BJ (cell line): Measurements from ENCODE around the gene NACC1. TPM values are rescaled to one million over a fixed set of nuclear protein-coding genes. Genes with fewer than 3 reads are reported as not detected.
"Not testable (repeated sequence)": the region's sequence is repeated elsewhere in the genome, so short reads cannot be mapped to it uniquely, and the experiment has no call there.

Experiments
- CTCF ChIA-PET: fragments of 350-600 bp; formaldehyde crosslinking; extraction: SDS; loops from one replicate; lab custom pipeline; 2021; ENCODE audit warnings: antibody characterized with exemption, inconsistent platforms; lab: Yijun Ruan, JAX
- POLR2A ChIA-PET: fragments of 300-600 bp; sonication (Branson Sonifier 250); formaldehyde crosslinking; extraction: SDS; loops from one replicate; lab custom pipeline; 2021; ENCODE audit warnings: antibody characterized with exemption; lab: Charles Lee
- DNase-seq: peaks from one replicate; pipeline ENCODE4 v3.0.0-alpha.2; 2011; ENCODE audit warnings: low read depth
- H3K27me3 ChIP-seq: 2 replicates; pipeline ENCODE4 v1.6.0; 2011; ENCODE audit warnings: low read length; ENCODE audit not compliant: control insufficient read depth, insufficient read depth
- H3K36me3 ChIP-seq: 2 replicates; pipeline ENCODE4 v1.5.1; 2011; ENCODE audit warnings: low read length; ENCODE audit not compliant: control insufficient read depth, insufficient read depth
- H3K4me3 ChIP-seq: 2 replicates; pipeline ENCODE4 v1.5.1; 2011; ENCODE audit warnings: low read depth, mild to moderate bottlenecking, control low read depth, low read length
- polyA plus RNA-seq: library from polyadenylated mRNA; depleted of rRNA; stranded (reverse); fragments of >200 nt; gene quantifications from 2 replicates; pipeline ENCODE4 v1.2.3, GENCODE V29; 2011
- TF ChIP-seq, protein P1 (sequence below): IDR thresholded peaks from 2 replicates; pipeline ENCODE4 v1.5.1; 2011; ENCODE audit warnings: low read depth, mild to moderate bottlenecking, control low read depth, inconsistent platforms, low read length, moderate library complexity; ENCODE audit not compliant: insufficient read depth

NACC1 gene
- polyA plus RNA-seq, 1 experiment, result 98.7 TPM

DNA sequence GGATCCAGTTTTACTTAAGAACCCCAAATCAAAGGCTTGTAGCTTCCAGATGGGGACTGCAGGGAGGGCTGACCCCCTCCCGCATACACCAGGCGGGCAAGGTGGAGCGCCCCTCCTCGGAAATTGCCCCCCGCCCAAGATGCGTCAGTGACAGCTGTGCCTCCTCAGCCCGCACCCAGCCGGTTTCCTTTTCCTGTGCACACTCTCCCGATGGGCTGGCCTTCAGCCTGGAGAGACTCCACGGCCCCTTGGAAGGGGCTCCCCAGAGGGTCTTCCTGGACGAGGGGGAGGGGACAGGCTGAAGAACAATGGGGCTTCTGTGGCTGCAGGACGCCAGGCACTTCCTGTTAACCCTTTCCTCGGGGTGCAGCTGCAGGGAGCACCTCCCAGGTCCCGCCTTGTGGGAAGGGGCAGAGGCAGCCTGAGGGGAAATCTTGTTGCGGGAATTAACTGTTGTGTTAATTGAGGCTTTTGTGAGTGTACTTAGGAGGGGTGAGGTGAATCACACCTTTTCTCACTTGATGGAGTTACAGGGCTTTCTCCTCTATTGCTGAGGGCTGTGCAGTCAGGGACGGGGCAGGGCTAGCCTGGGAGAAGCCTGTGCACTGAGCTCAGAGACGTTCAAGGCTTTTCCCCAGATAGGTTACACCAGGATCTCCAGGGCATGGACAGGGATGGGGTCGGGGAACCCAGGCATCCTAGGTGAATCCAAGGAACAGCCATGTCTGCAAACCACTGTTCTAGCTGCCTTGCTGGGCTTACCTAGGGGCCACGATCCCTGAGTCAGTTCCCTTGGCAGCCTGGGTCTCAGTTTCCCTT, 46.5 kb downstream of the NACC1 start:
- POLR2A ChIA-PET, result interaction anchor here (0.6 to 0.9 kb wide), 2 partner anchors 9 to 10 kb away, joined by 3 to 5 read pairs; no protein-coding TSS in a partner anchor
- TF ChIP-seq, protein P1, sequence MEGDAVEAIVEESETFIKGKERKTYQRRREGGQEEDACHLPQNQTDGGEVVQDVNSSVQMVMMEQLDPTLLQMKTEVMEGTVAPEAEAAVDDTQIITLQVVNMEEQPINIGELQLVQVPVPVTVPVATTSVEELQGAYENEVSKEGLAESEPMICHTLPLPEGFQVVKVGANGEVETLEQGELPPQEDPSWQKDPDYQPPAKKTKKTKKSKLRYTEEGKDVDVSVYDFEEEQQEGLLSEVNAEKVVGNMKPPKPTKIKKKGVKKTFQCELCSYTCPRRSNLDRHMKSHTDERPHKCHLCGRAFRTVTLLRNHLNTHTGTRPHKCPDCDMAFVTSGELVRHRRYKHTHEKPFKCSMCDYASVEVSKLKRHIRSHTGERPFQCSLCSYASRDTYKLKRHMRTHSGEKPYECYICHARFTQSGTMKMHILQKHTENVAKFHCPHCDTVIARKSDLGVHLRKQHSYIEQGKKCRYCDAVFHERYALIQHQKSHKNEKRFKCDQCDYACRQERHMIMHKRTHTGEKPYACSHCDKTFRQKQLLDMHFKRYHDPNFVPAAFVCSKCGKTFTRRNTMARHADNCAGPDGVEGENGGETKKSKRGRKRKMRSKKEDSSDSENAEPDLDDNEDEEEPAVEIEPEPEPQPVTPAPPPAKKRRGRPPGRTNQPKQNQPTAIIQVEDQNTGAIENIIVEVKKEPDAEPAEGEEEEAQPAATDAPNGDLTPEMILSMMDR, result no peak
- DNase-seq, result no peak
- H3K4me3 ChIP-seq, result 0 out of 2 replicates have a peak overlapping the region, but pooled peaks have one; percentile 3
- CTCF ChIA-PET, result interaction anchor here (0.6 to 2.1 kb wide), 6 partner anchors 9 to 199 kb away, joined by 3 to 6 read pairs (median 3); partner anchors contain the start of genes IER2 and STX10
- H3K27me3 ChIP-seq, result no peaks in the 10 kb centered on the region
- no peaks in the 10 kb centered on the region for H3K36me3 ChIP-seq

DNA sequence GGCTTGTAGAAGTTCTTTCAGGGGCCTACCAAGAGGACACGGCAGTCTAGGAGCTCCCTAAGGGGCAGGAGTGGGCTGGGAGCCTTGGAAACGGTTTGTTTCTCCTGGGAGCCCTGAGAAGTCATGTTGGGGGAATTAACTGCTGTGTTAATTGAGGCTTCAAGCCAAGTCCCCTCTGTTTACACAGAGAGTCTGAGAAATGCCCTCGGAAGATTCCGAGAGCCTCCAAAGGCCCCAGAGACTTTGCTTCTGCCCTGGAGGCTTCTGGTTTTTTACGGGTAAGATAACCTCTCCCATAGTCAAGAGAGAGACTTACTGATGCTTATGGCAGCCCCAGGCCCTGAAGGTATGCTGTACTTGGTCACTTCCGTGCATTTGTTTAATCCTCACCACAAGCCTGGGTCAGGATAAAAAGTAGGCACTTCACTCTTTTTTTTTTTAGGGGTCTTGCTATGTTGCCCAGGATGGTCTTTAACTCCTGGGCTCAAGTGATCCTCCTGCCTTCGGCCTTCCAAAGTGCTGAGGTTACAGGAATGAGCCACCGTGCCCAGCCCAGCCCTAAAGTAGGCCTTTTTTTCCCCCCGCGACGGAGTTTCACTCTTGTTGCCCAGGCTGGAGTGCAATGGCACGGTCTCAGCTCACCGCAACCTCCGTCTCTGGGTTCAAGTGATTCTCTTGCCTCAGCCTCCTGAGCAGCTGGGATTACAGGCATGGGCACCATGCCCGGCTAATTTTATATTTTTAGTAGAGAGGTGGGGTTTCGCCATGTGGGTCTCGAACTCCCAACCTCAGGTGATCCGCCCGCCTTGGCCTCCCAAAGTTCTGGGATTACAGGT, 47.3 kb downstream of the NACC1 start:
- POLR2A ChIA-PET, result no interaction called here
- DNase-seq, result no peak
- no peaks in the 10 kb centered on the region for H3K36me3 ChIP-seq
- H3K27me3 ChIP-seq, result no peaks in the 10 kb centered on the region
- TF ChIP-seq, protein P1, result no peak
- H3K4me3 ChIP-seq, result no peak overlapping the region
- CTCF ChIA-PET, result interaction anchor here (1.7 kb wide), 1 partner anchor 200 kb away, joined by 5 read pairs; no protein-coding TSS in a partner anchor

DNA sequence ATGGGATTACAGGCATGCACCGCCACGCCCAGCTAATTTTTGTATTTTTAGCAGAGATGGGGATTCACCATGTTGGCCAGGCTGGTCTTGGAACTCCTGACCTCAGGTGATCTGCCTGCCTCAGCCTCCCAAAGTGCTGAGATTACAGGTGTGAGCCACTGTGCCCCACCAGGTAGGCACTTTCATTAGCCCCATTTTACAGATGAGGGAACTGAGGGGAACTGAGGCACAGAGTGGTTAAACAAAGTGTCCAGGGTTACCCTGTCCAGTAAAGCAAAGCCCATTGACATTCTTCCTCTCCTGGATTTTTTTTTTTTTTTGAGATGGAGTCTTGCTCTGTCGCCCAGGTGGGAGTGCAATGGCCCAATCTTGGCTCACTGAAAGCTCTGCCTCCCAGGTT, 48.1 kb downstream of the NACC1 start:
- POLR2A ChIA-PET, H3K4me3 ChIP-seq, DNase-seq, H3K36me3 ChIP-seq, H3K27me3 ChIP-seq: not testable (repeated sequence)
- CTCF ChIA-PET, result interaction anchor here (1.7 kb wide), 1 partner anchor 201 kb away, joined by 5 read pairs; no protein-coding TSS in a partner anchor

DNA sequence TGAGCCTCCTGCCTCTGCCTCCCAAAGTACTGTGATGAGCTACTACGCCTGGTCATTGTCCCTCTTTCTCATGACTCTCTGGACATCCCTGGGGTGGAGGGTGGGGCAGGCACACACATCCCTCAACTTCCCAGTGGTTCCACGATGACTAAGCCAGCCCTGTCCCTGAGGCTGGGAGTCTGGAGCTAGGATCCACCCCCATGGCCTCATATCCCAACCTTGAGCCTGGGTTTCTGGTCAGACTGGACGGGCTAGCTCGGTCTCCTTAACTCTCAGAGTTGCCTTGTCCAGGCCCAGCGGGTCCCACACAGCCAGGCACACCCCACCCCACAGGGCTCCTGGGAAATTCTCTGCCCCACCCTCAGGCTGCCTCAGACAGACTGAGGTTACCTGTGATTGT, 51.7 kb downstream of the NACC1 start:
- Histone ChIP-seq H3K4me3 (no peak overlapping the region), H3K36me3 (no peaks in the 10 kb centered on the region), H3K27me3 (no peaks in the 10 kb centered on the region)
- no peak for DNase-seq
- ChIA-PET CTCF (interaction anchor here (0.9 to 1.2 kb wide), 4 partner anchors 12 to 204 kb away, joined by 3 to 5 read pairs (median 4); no protein-coding TSS in a partner anchor), POLR2A (interaction anchor here (0.7 kb wide), 1 partner anchor 12 kb away, joined by 3 read pairs; no protein-coding TSS in a partner anchor)
- TF ChIP-seq, protein P1, result no peak

DNA sequence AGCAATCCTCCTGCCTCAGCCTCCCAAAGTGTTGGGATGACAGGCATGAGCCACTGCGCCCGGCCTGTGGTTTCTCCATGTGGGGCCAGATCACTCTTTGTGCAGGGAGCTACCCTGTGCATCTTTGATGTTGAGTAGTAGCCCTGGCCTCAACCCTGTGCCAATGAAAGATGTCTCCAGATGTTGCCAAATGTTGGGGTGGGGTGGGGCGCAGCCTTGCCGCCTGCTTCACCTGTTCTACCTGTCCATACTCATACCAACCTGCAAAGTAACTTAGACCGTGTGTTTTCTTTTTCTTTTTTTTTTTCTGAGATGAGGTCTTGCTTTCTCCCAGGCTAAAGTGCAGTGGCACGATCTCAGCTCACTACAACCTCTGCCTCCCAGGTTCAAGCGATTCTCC, 53.1 kb downstream of the NACC1 start:
- no peak for DNase-seq
- H3K36me3 ChIP-seq, result no peaks in the 10 kb centered on the region
- no peak overlapping the region for H3K4me3 ChIP-seq
- TF ChIP-seq, protein P1, result no peak
- ChIA-PET CTCF (no interaction called here), POLR2A (no interaction called here)
- H3K27me3 ChIP-seq, result no peaks in the 10 kb centered on the region
